ENCODE data around the gene TMEM231.
"Not testable (repeated sequence)": the region's sequence is repeated elsewhere in the genome, so short reads cannot be mapped to it uniquely, and the experiment has no call there.

TMEM231 gene

DNA sequence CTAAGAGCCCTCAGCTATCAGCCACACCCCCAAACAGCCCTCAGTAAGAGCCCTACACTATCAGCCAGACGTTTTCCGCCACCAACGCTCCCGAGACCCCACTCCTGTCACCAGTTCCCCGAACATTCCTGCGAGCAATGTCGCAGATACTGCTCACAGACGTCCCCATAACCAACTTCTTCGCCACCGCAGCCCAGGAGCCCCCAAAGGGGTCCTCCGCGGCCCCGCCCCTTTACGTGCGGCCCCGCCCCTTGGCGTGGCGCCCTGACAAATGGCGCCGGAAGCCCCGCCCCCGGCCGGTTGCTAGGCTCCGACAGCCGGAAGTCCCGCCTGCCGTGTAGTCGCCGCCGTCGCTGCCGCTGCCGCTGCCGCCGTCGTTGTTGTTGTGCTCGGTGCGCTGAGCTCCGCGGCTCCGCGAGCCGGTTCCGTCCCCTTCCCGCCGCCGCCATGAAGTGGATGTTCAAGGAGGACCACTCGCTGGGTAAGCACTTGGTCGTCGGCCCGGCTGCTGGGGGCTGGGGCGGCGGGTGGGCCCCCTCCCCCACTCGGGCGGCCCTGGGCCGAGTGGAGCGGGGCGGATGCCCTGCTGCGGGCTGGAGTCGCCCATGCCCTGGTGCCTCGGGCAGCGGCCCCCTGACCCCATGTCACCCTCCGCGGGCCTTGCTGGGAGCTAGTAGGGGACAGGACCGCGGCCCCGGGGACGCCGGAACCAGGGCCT, 10.1 kb upstream of the TMEM231 start, which contains the start of gene GABARAPL2:
Gene GABARAPL2, plus strand, starts transcription at position 340 of the 718 bp plus-strand sequence. Its CDS starts 108 bp downstream, at position 448.
- DNase-seq, result peak; percentile 89

GRCh38 chr16:75565640-75566039, 9.6 kb upstream of the TMEM231 start:
- DNase-seq, result no peak

- DNase-seq, result no peak
Measured at GRCh38 chr16:75559564-75560372, 3.7 kb upstream of the TMEM231 start.

DNA sequence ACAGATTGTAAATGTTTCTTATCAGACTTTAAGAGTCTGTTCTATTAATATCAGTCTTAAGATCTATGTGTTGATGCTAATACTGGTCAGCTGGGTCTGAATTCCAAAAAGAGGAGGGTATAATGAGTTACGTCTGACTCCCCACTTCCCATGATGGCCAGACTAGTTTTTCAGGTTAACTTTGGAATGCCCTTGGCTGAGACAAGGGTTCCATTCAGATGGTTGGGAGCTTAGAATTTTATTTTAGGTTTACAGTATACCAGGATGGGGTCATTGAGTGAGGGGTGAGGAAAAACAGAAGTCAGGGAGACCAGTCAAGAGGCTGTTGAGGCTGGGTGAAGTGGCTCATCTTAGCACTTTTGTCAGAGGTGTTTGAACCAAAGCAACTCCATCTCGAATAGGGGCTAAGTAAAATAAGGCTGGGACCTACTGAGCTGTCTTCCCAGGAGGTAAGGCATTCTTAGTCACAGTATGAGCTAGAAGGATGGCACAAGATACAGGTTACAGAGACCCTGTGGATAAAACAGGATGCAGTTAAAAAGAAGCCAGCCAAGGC, 2.9 kb upstream of the TMEM231 start:
- no peak for DNase-seq

GRCh38 chr16:75556431-75556950, 439 bp upstream of the TMEM231 start:
- no peak for DNase-seq

DNA sequence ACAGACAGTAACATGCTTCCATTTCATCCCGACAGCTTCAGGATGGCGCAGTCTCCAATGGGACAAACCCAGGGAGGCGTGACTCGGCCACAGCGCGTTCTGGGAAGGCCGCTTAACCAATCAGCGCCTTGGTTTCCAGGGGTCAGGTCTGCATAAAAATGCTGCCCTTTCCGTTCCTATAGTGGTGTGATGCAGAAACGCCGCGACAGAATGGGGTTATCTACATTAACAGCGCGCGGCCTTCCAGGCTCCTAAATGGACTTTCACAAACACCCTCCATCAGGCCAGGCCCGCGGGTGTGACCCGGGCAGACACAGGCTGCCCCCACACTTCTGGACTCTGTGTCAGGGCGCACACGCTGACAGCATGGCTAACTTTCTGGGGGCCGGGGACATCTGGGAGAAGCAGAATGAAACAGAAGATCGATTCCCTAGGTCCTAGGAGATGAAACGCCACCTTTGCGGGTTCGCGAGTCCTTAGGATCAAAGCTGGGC, 792 bp downstream of the TMEM231 start:
- no peak for DNase-seq

- no peak for DNase-seq
Measured at GRCh38 chr16:75552951-75553350, 3.1 kb downstream of the TMEM231 start.

DNA sequence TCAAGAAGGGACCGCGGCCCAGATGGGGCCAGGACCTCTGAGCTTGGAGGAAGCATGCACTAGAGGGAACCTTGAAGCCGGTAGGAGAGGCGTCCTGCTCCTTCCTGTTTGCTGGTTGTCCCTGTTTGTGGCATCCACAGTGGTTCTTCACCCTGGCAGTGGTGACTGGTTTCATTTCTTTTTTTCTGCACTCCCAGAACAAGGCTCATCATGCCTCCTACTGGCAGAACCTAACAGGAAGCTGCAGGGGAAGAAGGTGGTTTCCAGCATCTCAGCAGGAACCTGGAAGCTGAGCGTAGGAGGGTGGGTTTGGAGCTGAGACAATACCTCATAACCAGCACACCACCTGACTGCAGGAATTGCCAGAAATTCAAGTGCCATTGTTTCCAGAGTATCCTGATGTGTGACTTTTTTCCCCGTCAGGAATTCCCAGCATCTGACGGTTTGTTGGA, 5.8 kb downstream of the TMEM231 start:
- no peak for DNase-seq

- DNase-seq, result not testable (repeated sequence)
Measured at GRCh38 chr16:75548456-75548855, 7.6 kb downstream of the TMEM231 start.

- DNase-seq, result no peak
Measured at GRCh38 chr16:75546293-75546692, 9.8 kb downstream of the TMEM231 start.

DNA sequence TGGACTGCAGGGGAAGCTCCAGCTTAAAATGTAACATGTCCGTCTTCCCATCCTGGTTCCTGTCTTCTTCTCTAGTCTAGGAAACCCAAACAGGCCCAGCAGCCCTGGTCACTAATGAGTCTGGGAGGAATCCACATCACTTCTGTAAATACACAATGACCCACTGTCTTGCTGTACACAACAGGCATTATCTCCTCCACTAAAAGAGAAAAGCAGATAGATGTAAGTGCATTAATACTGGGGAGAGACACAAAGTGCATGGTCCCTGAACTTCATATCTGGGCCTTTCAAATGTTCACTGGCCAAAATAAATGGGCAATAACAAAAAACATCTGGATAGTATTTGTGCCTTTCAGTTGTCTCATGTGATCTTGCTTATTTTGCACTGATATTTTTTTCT, 10.2 kb downstream of the TMEM231 start:
- not testable (repeated sequence) for DNase-seq

DNA sequence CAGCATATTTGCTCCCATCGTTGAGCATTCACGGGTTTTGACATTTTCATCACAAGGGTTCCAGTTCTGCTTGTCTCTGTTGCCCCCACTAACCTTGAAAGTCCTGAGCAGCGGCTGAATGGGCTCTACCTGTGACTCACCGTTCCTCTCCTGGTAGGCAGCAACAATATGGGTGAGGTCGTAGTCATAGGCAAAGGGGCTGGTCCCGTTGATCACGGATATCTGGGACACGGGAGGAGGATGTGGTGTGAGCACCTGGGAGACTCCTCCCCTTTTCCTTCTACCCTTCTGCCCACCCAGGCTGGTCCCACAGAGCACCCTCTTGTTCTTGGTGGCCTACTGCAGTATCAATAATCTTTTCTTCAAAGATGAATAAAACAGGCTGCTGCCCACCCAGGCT, 13.6 kb downstream of the TMEM231 start:
- not testable (repeated sequence) for DNase-seq

- DNase-seq, result no peak
Measured at GRCh38 chr16:75541236-75541635, 14.8 kb downstream of the TMEM231 start.

DNA sequence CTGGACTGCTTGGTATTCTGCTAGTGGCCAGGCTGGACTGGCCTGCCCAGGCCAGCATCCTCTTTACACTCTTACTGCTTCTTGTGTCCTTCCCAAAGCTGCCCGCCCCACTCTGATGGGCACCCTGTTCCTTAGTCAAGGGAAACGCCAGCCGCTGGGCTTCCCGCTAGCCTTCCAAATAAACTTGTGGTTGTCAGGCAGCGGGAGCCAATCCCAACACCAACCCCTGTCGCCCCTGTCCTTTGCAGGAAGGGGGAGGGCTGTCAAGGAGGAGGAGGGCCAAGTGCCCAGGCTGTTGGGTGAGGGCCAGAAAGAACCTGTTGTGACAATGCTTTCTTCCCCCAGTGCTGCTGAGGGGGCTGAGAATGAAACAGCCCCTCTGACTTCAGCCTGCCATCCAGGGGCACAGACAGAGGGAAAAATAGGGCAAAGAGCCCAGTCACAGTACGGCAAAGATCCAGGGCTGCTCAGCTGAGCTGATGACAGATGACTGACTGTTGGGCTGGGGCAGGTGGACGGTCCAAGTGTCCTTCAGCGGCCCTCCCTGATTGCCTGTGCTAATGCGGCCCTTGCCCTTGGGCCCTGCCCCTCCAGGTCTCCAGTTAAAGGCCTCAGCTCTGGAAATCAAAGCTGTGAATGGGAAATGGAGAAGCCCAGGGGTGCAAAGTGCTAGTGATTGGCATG, 17.0 kb downstream of the TMEM231 start:
- DNase-seq, result not testable (repeated sequence)

DNA sequence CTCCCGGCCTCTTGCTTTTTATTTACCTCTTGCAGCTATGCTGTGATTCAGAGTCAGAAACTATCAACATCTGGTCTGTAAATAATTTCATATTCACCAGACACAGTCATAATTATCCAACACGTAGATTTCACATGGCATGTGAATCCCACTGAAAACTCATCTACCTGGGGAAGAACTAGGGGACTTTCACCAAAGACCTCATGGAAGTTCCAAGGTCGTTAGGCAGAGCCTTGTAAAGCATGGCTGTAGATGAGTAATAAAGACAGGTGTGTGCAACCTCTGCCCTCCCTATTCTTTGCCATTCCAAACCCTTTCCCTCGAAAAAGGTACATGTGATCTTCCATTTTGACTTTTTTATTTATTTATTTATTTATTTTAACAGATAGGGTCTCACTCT, 18.3 kb downstream of the TMEM231 start:
- DNase-seq, result no peak

DNA sequence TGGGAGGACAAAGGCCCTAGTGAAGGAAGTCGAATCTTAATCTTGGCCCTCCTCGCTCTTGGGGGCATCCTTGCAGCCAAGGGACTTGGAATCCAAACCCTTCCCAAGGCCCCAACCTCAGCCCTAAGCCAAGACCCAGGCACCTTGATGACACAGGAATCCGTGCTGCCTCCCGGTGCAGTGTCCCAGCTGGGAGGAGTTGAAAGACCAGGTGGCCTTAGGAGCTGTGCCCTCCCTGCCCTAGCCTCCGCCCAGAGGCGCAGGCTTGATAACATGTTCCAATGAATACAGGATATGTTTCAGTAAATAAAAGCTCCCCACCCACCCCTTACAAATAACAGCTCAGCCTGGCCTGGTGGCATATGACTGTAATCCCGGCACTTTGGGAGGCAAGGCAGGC, 20.2 kb downstream of the TMEM231 start, which contains the start of gene CHST5:
Gene CHST5, minus strand, starts transcription at position 208 of the 400 bp plus-strand sequence. CDS start 5,724 bp downstream, outside the sequence.
- DNase-seq, result no peak

GRCh38 chr16:75535211-75535843, 20.7 kb downstream of the TMEM231 start:
- DNase-seq, result no peak

- no peak for DNase-seq
Measured at GRCh38 chr16:75534560-75535205, 21.4 kb downstream of the TMEM231 start.

- DNase-seq, result no peak
Measured at GRCh38 chr16:75532791-75533190, 23.3 kb downstream of the TMEM231 start.

- DNase-seq, result no peak
Measured at GRCh38 chr16:75532142-75532765, 23.8 kb downstream of the TMEM231 start.

- DNase-seq, result no peak
Measured at GRCh38 chr16:75529959-75530358, 26.1 kb downstream of the TMEM231 start.
